ENCODE measurements around the gene IFIT2.
"Not testable (repeated sequence)": the region's sequence is repeated elsewhere in the genome, so short reads cannot be mapped to it uniquely, and the experiment has no call there.

IFIT2 gene

GRCh38 chr10:89281606-89282395, 20.0 kb upstream of the IFIT2 start:
- Histone ChIP-seq H3K27ac (no peak overlapping the region), H3K27me3 (ENCODE audit: insufficient read depth, low read depth, severe bottlenecking) (no peaks in the 10 kb centered on the region), H3K9me3 (ENCODE audit: severe bottlenecking) (no peaks in the 10 kb centered on the region), H3K36me3 (no peaks in the 10 kb centered on the region), H3K4me3 (ENCODE audit: low read depth, low read length) (no peak overlapping the region)
- DNase-seq: no peak
- TF ChIP-seq, protein P1, sequence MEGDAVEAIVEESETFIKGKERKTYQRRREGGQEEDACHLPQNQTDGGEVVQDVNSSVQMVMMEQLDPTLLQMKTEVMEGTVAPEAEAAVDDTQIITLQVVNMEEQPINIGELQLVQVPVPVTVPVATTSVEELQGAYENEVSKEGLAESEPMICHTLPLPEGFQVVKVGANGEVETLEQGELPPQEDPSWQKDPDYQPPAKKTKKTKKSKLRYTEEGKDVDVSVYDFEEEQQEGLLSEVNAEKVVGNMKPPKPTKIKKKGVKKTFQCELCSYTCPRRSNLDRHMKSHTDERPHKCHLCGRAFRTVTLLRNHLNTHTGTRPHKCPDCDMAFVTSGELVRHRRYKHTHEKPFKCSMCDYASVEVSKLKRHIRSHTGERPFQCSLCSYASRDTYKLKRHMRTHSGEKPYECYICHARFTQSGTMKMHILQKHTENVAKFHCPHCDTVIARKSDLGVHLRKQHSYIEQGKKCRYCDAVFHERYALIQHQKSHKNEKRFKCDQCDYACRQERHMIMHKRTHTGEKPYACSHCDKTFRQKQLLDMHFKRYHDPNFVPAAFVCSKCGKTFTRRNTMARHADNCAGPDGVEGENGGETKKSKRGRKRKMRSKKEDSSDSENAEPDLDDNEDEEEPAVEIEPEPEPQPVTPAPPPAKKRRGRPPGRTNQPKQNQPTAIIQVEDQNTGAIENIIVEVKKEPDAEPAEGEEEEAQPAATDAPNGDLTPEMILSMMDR (IDR thresholded peaks at IDR 0.05; ENCODE audit: low read depth, low read length): no peak

DNA sequence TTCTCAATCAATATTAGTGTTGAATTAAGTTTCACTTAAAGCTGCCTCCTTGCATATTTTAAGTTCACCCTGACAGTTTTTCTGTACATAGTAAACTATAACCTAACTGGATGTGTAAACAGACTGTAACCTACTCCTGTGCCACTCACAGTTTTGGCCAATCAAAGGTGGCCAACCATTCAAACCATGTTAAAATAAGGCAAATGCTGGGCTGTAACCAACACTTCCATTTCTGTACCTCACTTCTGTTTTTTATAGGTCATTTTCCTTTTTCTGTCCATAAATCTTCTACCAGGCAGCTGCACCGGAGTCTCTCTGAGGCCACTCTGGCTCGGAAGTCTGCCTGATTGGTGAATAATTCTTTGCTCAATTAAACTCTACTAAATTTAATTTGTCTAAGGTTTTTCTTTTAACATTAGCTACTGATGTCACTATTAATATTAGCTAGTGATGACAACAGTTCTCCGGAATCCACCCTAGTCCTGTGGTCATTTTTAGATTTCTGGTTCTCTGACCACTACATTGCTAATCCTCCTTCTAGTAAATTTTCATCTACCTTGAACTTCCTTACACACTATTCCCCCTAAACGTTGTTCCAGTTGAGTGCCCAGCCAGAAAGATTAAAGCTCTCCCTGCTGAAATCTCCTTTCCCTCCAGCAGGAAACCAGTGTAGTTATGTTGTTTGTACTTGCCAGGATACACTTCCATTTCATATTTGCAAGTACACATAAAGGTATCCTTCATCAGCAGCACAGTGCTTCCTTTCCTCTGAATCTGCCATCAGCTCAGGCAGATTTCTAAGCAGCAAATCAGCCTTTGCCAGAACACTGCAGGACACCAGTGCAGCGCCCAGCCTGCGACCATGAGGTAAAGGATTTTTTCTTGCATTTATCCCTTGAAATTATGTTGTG, 18.6 kb upstream of the IFIT2 start:
- Histone ChIP-seq H3K27ac (peak overlapping the region; percentile 76), H3K4me3 (ENCODE audit: low read depth, low read length) (peak overlapping the region; percentile 45), H3K27me3 (ENCODE audit: insufficient read depth, low read depth, severe bottlenecking) (no peaks in the 10 kb centered on the region), H3K9me3 (ENCODE audit: severe bottlenecking) (no peaks in the 10 kb centered on the region), H3K36me3 (no peaks in the 10 kb centered on the region)
- peak; percentile 51 for DNase-seq
- TF ChIP-seq, protein P1 (IDR thresholded peaks at IDR 0.05; ENCODE audit: low read depth, low read length): no peak

DNA sequence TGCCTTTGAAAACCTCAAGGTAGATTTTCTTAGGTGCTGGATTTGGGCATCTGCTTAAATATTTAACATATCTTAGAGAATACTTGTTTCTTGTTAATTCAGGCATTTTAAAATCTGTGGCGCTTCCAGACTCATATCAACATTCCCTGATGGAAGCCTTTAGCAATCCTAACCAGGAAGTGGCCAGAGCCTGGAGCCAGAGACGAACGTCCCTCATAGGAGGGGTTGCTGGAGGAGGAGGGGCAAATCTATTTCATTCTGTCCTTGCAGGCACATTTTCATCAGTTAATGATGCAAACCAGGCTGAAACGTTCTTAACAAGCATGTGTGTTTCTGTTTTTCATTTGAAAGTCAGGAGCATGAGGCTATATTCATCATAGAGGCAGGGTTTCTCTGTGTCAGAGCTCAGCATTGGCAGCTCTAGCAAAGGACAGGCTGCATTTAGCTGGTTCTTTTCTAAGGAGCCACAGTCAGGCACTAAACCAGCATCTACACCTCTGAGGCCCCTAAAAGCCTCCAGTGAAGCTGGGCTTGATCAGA, 17.8 kb upstream of the IFIT2 start:
- H3K4me3 ChIP-seq (ENCODE audit: low read depth, low read length): peak overlapping the region; percentile 45
- H3K27ac ChIP-seq: peak overlapping the region; percentile 76
- peak; percentile 71 for DNase-seq

DNA sequence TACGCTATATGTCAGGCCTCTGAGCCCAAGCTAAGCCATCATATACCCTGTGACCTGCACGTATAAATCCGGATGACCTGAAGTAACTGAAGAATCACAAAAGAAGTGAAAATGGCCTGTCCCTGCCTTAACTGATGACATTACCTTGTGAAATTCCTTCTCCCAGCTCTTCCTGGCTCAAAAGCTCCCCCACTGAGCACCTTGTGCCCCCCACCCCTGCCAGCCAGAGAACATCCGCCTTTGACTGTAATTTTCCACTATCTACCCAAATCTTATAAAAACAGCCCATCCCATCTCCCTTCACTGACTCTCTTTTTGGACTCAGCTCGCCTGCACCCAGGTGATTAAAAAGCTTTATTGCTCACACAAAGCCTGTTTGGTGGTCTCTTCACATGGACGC, 17.1 kb upstream of the IFIT2 start:
- DNase-seq; H3K27me3 ChIP-seq (ENCODE audit: insufficient read depth, low read depth, severe bottlenecking); H3K9me3 ChIP-seq (ENCODE audit: severe bottlenecking); H3K36me3 ChIP-seq; H3K4me3 ChIP-seq (ENCODE audit: low read depth, low read length); H3K27ac ChIP-seq: not testable (repeated sequence)

More for the DNA sequence above, 17.8 kb upstream of the IFIT2 start:
- no peaks in the 10 kb centered on the region for H3K9me3 ChIP-seq (ENCODE audit: severe bottlenecking)
- no peaks in the 10 kb centered on the region for H3K27me3 ChIP-seq (ENCODE audit: insufficient read depth, low read depth, severe bottlenecking)
- TF ChIP-seq, protein P1 (IDR thresholded peaks at IDR 0.05; ENCODE audit: low read depth, low read length): no peak
- no peaks in the 10 kb centered on the region for H3K36me3 ChIP-seq

- not testable (repeated sequence) for H3K27ac ChIP-seq; H3K27me3 ChIP-seq (ENCODE audit: insufficient read depth, low read depth, severe bottlenecking); H3K9me3 ChIP-seq (ENCODE audit: severe bottlenecking); H3K4me3 ChIP-seq (ENCODE audit: low read depth, low read length); H3K36me3 ChIP-seq; DNase-seq
Measured at GRCh38 chr10:89285303-89285702, 16.5 kb upstream of the IFIT2 start.

- no peak overlapping the region for H3K27ac ChIP-seq
- TF ChIP-seq, protein P1 (IDR thresholded peaks at IDR 0.05; ENCODE audit: low read depth, low read length): no peak
- DNase-seq: no peak
- H3K9me3 ChIP-seq (ENCODE audit: severe bottlenecking): peaks cover 3% of the 10 kb centered on the region
- no peaks in the 10 kb centered on the region for H3K27me3 ChIP-seq (ENCODE audit: insufficient read depth, low read depth, severe bottlenecking)
- H3K4me3 ChIP-seq (ENCODE audit: low read depth, low read length): no peak overlapping the region
- H3K36me3 ChIP-seq: no peaks in the 10 kb centered on the region
Measured at GRCh38 chr10:89294721-89295239, 7.1 kb upstream of the IFIT2 start.

All from WERI-Rb-1 (cell line).